Panc1 (cell line): Measurements from ENCODE around the gene NCAM2. TPM values are rescaled to one million over a fixed set of nuclear protein-coding genes. Genes with fewer than 3 reads are reported as not detected.

Experiments
- ATAC-seq: fragments of 200-7000 bp; cut with Tn5 transposase; 2 replicates; pipeline ENCODE4 v1.9.1; 2020; ENCODE audit warnings: mild to moderate bottlenecking, moderate library complexity
- BruUV-seq: library from RNA; stranded (reverse); fragments of 400-500 nt; replicated peaks from 2 replicates; lab custom pipeline; 2021; lab: Mats Ljungman, UMichigan
- CTCF ChIA-PET: fragments of 300-600 bp; sonication (Branson Sonifier 250); formaldehyde crosslinking; loops from one replicate; lab custom pipeline; 2022; ENCODE audit warnings: antibody characterized with exemption; lab: Charles Lee
- POLR2A ChIA-PET: fragments of 300-600 bp; sonication (Branson Sonifier 250); formaldehyde crosslinking; loops from one replicate; lab custom pipeline; 2022; ENCODE audit warnings: antibody characterized with exemption; lab: Charles Lee
- DNase-seq: peaks from one replicate; pipeline ENCODE4 v3.0.0-alpha.2; 2010; ENCODE audit warnings: low read depth, low spot score
- H3K27ac ChIP-seq: 2 replicates; pipeline ENCODE4 v1.5.1; 2011; ENCODE audit warnings: mild to moderate bottlenecking, low read length, inconsistent platforms
- H3K27me3 ChIP-seq: fragments of 200-500 bp; sonication (Bioruptor generic); 2 replicates; pipeline ENCODE4 v1.6.0; 2014; ENCODE audit warnings: low read length, inconsistent platforms; ENCODE audit not compliant: control insufficient read depth, insufficient read depth
- H3K36me3 ChIP-seq: fragments of 200-500 bp; sonication (Bioruptor generic); 2 replicates; pipeline ENCODE4 v1.5.1; 2014; ENCODE audit warnings: inconsistent platforms, mild to moderate bottlenecking, low read length, moderate library complexity; ENCODE audit not compliant: control insufficient read depth, insufficient read depth
- H3K4me1 ChIP-seq: 2 replicates; pipeline ENCODE4 v1.5.1; 2011; ENCODE audit warnings: inconsistent platforms, mild to moderate bottlenecking, low read length, moderate library complexity; ENCODE audit not compliant: control insufficient read depth, insufficient read depth
- H3K4me3 ChIP-seq, 2 experiments: 2 replicates each; pipeline ENCODE4 v1.5.1; 2011 to 2012; ENCODE audit warnings: low read depth in 2 of 2, low read length in 2 of 2, mild to moderate bottlenecking in 2 of 2, inconsistent platforms in 1 of 2, moderate library complexity in 1 of 2
- H3K9me3 ChIP-seq: fragments of 200-500 bp; sonication (Bioruptor generic); 2 replicates; pipeline ENCODE4 v1.5.1; 2014; ENCODE audit warnings: low read depth, mild to moderate bottlenecking, inconsistent platforms, low read length, moderate library complexity; ENCODE audit not compliant: control insufficient read depth, insufficient read depth
- CTCF ChIP-seq: fragments of 450-650 bp; IDR thresholded peaks from 2 replicates; pipeline ENCODE4 v1.5.1; 2017; ENCODE audit warnings: mild to moderate bottlenecking
- POLR2AphosphoS5 ChIP-seq: IDR thresholded peaks from 2 replicates; pipeline ENCODE4 v1.6.1; 2012; ENCODE audit warnings: mild to moderate bottlenecking, low read depth, low read length, moderate library complexity
- REST ChIP-seq, 2 experiments: IDR thresholded peaks; 2 replicates each; pipeline ENCODE4 v1.6.1; 2011 to 2012; ENCODE audit warnings: low read depth in 2 of 2, control low read depth in 1 of 2, low read length in 1 of 2, mild to moderate bottlenecking in 1 of 2, moderate library complexity in 1 of 2; ENCODE audit not compliant: insufficient read depth in 1 of 2
- SIN3A ChIP-seq: IDR thresholded peaks from 2 replicates; pipeline ENCODE4 v1.6.1; 2012; ENCODE audit warnings: low read depth, mild to moderate bottlenecking, low read length, moderate library complexity, borderline replicate concordance; ENCODE audit not compliant: insufficient read depth
- TCF7L2 ChIP-seq: IDR thresholded peaks from 2 replicates; pipeline ENCODE4 v1.6.1; 2011; ENCODE audit warnings: mild to moderate bottlenecking, low read depth, low read length, inconsistent platforms
- in situ Hi-C: cut with HindIII; loops from 2 replicates; pipeline ENCODE4 v1.10.0; 2016; ENCODE audit warnings: low sequenced_read_pairs, low pct_unique_long_range_greater_than_20kb
- intact Hi-C: fragments of 100-400 bp; cut with micrococcal nuclease; formaldehyde crosslinking; loops from one replicate; pipeline ENCODE4 v1.10.0; 2022; ENCODE audit not compliant: unreplicated experiment
- total RNA-seq: library from RNA; stranded (reverse); gene quantifications from one replicate; pipeline ENCODE4 v1.2.1, GENCODE V29; 2021; ENCODE audit not compliant: unreplicated experiment

The NCAM2 gene
- total RNA-seq, 1 experiment from 2014 or later, result 2.2 TPM

- no peaks in the 10 kb centered on the region for H3K36me3 ChIP-seq
- in situ Hi-C loops, result no loop called here
- no peak for TF ChIP-seq REST (IDR thresholded peaks at IDR 0.05; ENCODE audit: insufficient read depth in 1 of 2, low read depth in 2 of 2, low read length in 1 of 2)
- TF ChIP-seq POLR2AphosphoS5, result no peak
- no peak for TF ChIP-seq SIN3A
- TF ChIP-seq TCF7L2, result no peak
- TF ChIP-seq CTCF, result peak; percentile 61; the same call in 1 of the 2 replicates
- DNase-seq, result peak; percentile 25
- intact Hi-C loops, result no loop called here
- BruUV-seq, result no TSS peak
- H3K27ac ChIP-seq, result no peak overlapping the region
- no peaks in the 10 kb centered on the region for H3K9me3 ChIP-seq
- H3K4me1 ChIP-seq, result no peaks in the 10 kb centered on the region
- no peaks in the 10 kb centered on the region for H3K27me3 ChIP-seq
- no peak overlapping the region for H3K4me3 ChIP-seq
- ChIA-PET CTCF (no interaction called here), POLR2A (no interaction called here)
- no peak for ATAC-seq
Observed at GRCh38 chr21:21163904-21164303, 165.7 kb downstream of the NCAM2 start.

GRCh38 chr21:21165063-21165645 is 166.9 kb downstream of the NCAM2 start:
- CTCF ChIA-PET, result no interaction called here
- no peak for ATAC-seq
- intact Hi-C loops, result no loop called here

More at GRCh38 chr21:21165063-21165645, 166.9 kb downstream of the NCAM2 start:
- POLR2A ChIA-PET, result no interaction called here
- Histone ChIP-seq H3K36me3 (no peaks in the 10 kb centered on the region), H3K27me3 (no peaks in the 10 kb centered on the region), H3K4me1 (no peaks in the 10 kb centered on the region), H3K27ac (no peak overlapping the region), H3K9me3 (no peaks in the 10 kb centered on the region), H3K4me3 (no peak overlapping the region)
- no peak for DNase-seq
- TF ChIP-seq POLR2AphosphoS5 (no peak), REST (IDR thresholded peaks at IDR 0.05; ENCODE audit: insufficient read depth in 1 of 2, low read depth in 2 of 2, low read length in 1 of 2) (no peak), CTCF (no peak), SIN3A (no peak)
- BruUV-seq, result no TSS peak
- in situ Hi-C loops, result no loop called here
